GM18868 (cell line): Measurements from ENCODE around the gene CUL2.
"Not testable (repeated sequence)": the region's sequence is repeated elsewhere in the genome, so short reads cannot be mapped to it uniquely, and the experiment has no call there.

Experiments used
- ATAC-seq: cut with Tn5 transposase; IDR thresholded peaks from one replicate; pipeline ENCODE4 v1.9.1; 2021; ENCODE audit warnings: mild to moderate bottlenecking, moderate library complexity; ENCODE audit not compliant: unreplicated experiment

Gene CUL2

DNA sequence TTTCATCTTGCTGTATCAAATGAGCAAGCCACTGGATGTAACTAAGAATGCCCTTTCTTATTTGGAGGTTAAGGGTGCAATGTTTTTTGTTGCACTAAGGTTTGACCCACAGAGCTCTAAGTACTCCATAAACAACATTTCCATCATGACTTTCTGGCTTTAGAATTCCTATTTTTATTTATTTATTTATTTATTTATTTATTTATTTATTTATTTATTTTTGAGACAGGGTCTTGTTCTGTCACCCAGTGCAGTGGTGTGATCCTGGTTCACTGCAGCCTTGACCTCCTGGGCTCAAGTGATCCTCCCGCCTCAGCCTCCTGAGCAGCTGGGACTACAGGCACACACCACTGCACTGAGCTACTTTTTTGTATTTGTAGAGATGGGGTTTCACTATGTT lies 9.9 kb downstream of the CUL2 start:
- ATAC-seq, result not testable (repeated sequence)

DNA sequence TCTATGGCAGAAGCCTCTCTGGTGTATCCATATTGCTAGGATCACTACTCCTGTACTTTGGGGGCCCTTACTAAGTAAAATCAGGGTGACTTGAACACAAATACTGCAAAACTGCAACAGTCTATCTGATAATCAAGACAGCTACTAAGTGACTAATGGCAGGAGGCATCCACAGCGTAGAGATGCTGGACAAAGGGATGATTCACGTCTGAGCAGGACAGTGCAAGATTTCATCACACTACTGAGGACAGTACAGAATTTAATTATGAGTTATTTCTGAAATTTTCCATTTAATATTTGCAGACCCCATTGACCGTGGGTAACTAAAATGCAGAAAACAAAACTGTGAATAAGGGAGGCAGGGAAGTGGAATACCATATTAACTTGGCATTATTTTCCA lies 10.4 kb downstream of the CUL2 start:
- no peak for ATAC-seq

DNA sequence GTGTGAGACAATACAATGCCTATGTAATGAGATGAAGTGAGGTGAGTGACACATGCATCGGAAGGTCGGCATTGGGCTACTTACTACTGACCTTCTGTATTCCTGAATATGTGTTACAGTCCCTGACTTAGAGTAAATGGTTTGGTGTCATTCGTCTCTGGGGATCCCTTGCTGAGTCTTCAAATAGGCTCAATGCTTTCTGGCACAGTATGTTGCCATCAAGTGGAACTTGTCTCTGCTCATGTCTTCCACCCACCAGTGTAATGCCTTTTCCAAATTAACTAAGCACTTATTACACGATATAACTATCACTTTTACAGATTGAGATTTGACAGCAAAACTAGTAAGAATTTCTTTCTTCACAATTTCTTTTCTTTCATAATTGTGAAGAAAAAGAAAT lies 10.9 kb downstream of the CUL2 start:
- ATAC-seq, result no peak

DNA sequence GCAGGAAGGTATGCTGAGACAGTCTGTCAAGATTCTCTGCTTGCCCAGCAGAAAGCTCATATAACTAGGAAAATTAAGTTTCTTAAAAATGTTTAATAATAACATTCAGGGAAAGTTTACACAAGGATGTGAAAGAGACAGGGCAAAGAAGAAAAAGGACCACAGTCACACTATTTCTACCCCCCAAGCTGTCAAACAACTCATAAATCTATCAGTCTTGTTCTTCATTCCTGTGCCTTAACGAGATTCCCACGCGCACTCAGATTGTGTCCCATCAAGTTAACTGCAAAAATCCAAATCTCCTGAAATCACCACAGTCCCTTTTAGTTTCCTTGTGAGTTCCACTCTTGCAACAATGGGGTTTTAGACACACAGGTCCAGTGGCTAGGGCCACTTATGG lies 14.9 kb downstream of the CUL2 start:
- no peak for ATAC-seq

DNA sequence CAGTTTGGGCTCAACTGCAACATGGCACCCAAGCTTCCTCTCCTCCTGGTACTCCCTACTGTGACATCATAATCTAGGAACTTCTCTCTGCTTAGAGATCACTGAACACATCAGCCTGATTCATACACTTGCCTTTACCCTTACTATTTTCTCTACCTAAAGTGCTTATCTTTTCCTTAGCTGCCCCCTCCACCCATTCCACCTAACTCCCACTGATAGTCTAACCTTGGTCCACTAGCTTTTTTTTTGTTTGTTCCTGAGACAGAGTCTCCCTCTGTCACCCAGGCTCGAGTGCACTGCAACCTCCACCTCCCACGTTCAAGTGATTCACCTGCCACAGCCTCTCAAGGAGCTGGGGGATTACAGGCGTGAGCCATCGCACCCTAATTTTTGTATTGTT lies 15.9 kb downstream of the CUL2 start:
- ATAC-seq, result no peak

DNA sequence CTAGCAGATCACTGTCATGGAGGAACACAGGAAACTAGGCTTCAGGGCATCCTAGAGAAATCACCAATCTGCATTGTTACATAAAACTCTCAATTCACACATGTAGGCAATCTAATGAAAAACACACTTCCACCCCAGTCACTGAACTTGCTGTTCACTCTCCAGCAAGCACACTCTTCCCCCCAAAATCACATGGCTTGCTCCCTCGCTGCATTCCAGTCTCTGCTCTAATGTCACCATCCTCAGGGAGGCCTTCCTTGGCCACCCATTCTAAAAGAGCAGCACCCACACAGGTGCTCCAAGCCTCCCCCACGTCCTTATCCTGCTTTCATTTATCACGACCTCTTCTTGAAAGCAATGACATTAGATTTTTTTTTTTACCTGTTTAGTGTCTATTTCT lies 19.6 kb downstream of the CUL2 start:
- ATAC-seq, result no peak

DNA sequence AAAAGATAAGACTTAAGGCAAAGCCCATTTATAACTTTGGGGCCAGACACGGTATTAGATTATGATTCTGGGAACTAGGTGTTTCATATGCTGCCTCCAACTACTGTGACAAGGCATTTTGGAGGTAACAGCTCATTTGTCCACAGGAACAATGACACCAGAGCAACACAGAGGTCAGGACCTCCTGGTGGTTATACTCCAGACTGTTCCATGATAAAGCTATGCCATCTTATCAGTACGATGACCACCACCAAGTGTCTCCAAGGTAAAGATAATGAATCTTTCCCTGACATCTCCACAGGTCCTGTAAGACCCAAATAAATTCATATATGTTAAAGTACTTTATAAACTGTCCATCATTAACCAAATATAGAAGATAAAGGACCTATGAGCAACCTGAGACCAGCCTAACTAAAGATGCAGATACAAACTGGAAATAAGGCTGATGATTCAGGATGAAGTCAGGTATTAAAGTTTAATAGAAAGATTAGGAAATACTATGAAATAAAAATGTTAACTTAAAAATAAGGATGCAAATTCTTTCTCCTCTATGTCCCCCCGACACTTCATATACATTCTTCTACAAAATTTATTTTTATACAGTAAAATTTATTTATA lies 26.2 kb downstream of the CUL2 start:
- no peak for ATAC-seq

DNA sequence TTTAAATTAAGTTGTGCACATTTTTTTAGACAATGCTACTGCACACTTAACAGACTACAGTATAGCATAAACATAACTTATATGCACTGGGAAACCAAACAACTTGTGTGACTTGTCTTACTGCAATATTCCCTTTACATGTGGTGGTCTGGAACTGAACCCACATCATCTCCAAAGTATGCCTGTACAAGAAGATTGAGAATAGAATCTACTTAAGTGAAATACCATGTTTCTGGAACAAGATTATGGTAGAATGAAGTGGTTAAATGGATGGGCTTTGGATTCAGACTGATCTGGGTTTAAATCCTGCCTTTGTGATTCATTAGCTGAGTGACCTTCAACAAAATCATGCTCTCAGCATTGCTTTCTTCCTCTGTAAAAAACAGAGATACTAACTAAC lies 30.7 kb downstream of the CUL2 start:
- ATAC-seq, result no peak

DNA sequence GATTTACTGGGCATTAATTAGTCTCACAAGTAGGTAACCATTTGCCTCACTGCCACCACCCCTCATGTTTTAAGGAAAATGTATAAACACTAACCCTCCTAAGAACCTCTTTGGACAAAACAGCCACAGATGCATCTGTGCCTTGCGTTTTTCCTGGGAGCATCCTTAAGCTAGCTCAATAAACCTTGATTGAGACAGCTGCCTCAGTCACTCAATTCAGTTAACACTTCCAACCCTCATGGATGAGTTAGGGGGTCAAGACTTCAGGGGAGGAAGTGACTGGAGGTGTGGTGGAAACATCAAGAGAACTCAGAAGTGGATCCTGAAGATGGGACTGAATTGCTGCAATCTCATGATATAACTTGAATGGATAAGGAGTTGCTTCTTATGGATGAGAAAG lies 31.5 kb downstream of the CUL2 start:
- no peak for ATAC-seq

DNA sequence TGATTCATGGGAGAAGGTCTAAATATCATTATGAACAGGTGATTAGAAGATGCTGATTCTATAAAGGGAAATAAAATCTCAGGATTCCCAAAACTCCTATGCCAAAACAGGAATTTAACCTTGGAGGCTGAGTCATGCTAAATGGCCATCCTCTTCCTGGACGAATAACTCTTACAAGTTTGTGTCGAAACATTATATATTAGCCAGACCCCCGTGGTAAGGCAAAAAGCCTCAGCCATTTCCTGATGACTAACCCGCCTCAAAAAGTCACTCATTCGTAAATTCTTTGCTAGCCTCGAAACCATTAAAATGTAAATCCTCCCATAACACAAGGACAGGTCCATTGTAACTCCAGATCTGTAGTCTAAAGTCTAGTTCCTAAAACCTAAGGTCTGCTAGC lies 32.0 kb downstream of the CUL2 start:
- no peak for ATAC-seq

DNA sequence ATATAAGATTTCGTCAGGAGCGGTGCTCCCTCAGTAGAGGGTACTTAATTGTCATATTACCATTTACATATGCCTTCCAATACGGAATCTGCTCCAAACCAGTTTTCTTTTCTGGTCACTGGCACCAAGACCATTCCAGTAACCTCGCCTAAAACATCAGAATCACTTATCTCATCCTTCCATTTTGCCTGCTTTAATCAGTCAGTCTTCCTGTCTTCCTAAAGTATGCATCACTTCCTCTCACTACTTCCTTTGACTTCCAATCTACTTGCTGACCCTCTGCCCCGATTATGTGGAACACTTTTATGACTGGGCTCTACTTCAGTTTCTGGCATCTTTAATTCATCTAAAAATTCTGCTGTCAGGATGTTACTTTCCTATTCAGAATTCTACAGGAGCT lies 33.5 kb downstream of the CUL2 start:
- ATAC-seq, result no peak

DNA sequence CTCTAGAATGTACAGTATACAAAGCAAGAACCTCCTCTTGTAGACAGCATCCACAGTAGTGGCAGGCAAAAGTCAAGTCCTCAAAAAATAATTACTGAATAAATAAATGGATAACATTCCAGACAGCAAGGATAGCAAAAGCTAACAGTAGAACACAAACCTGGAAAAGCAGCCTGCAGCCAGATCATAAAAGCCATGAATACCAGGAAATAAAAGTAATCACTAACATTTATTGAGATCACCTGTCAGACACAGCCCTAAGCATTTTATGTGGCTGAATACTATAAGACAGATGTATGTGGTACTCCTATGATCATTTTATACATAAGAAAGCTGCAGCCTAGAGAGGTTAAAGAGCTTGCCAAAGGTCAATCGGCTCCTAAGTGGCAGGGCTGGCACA lies 34.0 kb downstream of the CUL2 start:
- no peak for ATAC-seq

DNA sequence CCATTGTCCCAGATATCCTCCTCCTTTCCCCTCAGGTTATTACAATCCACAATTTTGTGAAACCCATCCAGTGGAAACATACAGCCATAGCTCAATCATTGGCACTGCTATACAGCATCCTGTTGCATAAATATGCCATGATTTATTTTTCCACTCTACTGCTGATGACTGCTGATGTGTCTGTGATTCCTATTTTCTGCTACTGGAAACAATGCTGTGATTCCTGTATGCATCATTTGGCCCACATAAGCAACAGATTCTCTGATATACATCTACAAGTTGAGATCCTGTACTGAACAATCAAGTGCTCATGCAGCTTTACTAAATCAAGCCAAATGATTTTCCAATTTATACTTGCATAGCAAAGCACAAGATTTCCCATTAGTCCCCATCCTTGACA lies 39.6 kb downstream of the CUL2 start:
- no peak for ATAC-seq

DNA sequence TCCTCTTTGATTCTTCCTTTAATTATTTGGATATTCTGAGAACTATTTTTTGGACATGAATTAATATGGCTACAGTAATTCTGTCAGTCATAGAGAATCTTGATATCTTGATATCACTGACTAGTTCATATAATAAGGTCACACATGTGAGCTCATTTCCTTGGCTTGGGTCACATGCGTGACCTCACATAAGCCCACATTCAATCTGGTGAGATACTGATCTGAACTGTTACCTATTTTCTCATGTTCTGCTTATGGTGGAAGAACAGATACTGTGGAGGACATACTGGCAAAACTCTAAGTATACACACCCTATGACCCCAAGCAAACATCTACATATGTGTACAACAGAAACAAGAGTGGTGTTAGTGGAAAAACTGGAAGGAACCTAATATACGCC lies 44.1 kb downstream of the CUL2 start:
- ATAC-seq, result no peak

DNA sequence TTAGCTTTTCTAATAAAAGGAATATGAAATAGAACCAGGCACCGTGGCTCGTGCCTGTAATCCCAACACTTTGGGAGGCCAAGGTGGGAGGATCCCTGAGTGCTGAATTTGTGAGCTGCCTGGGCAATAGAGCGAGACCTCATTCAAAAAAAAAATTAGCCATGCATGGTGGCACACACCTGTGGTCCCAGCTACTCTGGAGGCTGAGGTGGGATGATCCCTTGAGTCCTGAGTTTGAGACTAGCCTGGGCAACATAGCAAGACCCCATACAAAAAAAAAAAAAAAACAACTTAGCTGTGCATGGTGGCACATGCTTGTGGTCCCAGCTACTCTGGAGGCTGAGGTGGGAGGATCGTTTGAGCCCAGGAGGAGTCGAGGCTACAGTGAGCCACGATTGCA lies 44.9 kb downstream of the CUL2 start:
- not testable (repeated sequence) for ATAC-seq

DNA sequence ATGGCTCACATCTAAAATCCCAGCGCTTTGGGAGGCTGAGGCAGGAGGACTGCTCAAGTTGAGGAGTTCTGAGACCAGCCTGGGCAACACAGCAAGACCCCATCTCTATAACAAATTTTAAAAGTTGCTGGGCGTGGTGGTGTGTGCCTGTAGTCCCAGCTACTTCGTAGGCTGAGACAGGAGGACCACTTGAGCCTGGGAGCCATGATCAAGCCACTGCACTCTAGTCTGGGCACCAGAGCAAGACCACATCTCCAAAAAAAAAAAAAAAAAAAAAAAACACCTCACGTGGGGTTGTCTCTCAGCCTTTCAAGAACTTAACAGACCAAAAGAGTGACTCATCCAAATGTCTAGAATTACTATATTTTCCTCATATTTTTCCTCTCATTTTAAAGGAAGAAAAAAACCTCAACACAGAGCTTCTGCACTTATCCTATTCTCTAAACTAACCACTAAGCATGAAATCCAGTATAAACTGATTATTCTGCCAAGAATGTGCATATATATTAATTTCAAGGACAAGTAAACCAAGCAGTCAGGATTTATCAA lies 46.3 kb downstream of the CUL2 start:
- ATAC-seq, result no peak

DNA sequence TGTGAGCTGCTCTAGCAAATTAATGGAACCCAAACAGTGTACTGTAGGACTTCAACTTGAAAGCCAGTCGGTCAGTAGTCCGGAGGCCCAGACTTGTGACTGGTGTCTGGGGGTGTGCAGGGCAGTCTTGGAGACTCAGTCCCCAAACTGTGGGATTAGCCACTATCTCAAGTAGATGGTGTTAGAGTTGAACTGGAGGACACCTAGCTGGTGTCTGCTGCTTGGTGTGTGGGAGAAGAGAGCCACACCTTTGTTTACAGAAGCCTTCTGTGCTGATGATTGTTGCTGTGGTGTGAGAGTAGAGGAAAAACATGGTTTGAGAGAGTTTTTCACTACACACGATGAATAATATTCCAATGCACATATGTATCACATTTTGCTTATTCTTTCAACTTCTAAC lies 47.4 kb downstream of the CUL2 start:
- ATAC-seq, result no peak

DNA sequence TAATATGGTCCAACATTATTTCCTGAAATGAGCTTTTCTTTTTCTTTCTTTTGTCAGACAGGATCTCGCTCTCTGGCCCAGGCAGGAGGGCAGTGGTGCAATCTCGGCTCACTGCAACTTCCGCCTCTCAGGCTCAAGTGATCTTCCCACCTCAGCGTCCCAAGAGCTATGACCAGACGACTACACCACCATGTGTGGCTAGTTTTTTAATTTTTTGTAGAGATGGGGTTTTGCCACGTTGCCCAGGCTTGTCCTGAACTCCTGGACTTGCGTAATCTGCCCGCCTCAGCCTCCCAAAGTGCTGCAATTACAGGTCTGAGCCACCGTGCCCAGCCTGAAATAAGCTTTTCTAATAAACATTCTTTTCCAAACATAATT lies 48.6 kb downstream of the CUL2 start:
- ATAC-seq, result no peak

DNA sequence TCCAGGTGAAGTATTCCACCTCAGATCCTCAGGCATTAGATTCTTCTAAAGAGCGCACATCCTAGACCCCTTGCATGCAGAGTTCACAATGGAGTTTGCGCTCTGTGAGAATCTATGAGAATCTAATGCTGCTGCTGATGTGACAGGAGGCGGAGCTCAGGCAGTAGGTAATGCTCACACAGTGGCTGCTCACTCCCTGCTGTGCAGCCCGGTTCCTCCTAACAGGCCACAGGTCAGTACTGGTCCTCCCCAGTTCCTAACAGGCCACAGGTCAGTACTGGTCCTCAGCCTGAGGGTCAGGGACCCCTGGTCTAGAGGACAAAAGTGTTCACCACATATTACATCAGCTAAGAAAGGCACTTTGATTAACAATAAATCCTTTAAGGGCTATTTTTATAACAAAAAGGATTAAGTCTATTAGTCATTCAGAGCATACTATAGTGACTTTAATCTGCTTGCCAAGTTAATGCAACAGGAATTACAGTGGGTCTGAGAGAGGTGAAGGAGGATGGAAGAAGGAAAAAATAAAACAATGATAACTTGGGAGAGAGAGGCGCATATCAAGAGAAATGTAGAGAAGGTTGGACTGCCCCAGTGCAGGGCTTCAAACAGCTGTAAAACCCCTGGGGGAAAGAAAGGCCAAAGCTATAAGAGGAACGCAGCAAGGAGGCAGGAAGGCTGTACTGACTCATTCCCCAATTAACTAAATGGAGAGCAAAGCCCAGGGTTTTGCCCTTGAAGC lies 49.2 kb downstream of the CUL2 start:
- ATAC-seq, result no peak

DNA sequence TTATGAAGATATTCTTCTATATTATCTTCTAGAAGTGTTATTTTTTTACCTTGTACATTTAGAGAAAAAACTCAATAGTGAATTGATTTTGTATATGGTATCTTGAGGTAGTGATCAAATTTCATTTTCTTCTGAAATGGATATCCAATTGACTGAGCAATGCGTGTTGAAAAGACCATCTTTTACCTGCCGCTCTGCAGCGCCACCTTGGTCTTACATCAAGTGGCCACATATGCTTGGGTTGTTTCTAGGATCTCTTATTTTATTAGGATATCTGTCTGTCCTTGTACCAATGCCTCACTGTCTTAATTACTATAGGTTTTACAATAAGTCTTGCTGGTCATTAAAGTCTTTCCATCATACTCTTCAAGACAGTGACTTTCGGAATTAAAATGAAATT lies 53.0 kb downstream of the CUL2 start:
- no peak for ATAC-seq

DNA sequence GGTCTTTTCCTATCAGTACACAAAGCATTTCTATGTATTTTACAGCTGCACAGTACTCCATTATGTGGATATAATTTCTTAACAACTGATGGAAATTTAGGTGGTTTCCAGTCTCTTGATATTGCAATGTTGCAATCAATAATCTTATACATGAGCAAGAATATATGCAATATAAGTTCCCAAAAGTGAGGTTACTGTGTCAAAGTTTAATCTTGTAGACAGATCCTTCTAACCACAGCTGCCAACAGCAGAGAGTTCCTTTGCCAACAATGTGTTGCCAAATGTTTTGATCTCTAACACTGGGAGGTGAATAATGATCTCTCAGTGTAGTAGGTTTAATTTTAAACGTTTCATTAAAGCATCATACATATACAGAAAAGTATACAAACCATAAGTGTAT lies 54.5 kb downstream of the CUL2 start:
- peak; percentile 43 for ATAC-seq

DNA sequence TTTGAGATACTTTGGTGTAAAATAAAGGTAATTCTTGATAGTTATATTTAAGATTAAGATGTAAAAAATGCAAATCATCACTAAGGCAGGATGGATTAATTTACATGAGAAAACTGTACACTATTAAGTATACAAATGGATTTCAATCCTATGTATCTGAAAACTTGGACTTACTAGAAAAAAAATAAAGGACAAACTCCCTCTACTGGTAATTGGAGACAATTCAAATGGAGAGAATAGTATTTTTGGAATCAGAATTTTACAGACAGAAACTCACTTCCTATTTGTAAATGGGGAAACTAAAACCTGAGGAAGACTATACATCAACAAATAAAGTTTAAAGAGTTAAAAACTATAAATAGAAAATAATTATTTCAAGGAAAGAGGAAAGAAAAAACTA lies 62.6 kb downstream of the CUL2 start:
- no peak for ATAC-seq

DNA sequence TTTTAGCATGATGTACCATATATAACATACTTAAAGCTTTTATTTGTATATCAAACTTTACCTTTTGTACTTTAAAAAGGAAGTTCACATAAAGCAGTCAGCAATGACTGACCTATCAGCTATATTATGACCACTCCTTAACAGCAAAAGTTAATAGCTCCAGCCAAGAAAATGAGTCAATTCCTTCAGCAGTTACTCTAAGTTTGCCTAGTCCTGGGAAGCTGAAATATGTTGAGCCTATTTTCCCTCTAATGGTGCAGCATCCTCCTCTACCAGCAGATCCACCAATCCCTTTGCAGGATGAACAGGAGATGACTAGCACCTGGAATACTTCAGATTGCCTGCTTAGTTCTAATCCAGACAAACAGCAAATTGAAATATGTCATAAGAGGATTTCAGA lies 64.2 kb downstream of the CUL2 start:
- ATAC-seq, result no peak
